Stimulated activated CD4-positive, alpha-beta T cell treated with anti-CD3 and anti-CD28 coated beads, Interleukin-4, amount 100 ng/mL, for 48 hours (primary cell): ENCODE results near the gene AQP6.

Experiments
- DNase-seq, 2 donors: peaks; one replicate each; pipeline ENCODE4 v3.0.0-alpha.2; 2020; ENCODE audit warnings: low read depth in 2 of 2

Gene AQP6

GRCh38 chr12:49972641-49973360 lies at the start of gene AQP6:
Gene AQP6, plus strand, starts transcription at chr12:49972947. Its CDS starts 227 bp downstream, at chr12:49973174.
- DNase-seq = no peak

GRCh38 chr12:49923035-49923644 lies 49.6 kb upstream of the AQP6 start:
- no peak for DNase-seq

GRCh38 chr12:49923880-49924556 lies 48.7 kb upstream of the AQP6 start:
- no peak for DNase-seq

- DNase-seq = no peak
Observed at GRCh38 chr12:49924628-49925246, 48.0 kb upstream of the AQP6 start.

GRCh38 chr12:49925433-49926204 lies 47.1 kb upstream of the AQP6 start:
- DNase-seq = no peak

- DNase-seq = no peak
Observed at GRCh38 chr12:49928471-49928870, 44.3 kb upstream of the AQP6 start.

- DNase-seq = no peak
Observed at GRCh38 chr12:49929581-49929980, 43.2 kb upstream of the AQP6 start.

GRCh38 chr12:49930515-49931288 lies 42.0 kb upstream of the AQP6 start:
- DNase-seq = no peak

GRCh38 chr12:49932023-49932422 lies 40.7 kb upstream of the AQP6 start:
- no peak for DNase-seq

GRCh38 chr12:49932533-49933130 lies 40.1 kb upstream of the AQP6 start:
- no peak for DNase-seq

- DNase-seq = no peak
Observed at GRCh38 chr12:49933796-49934195, 39.0 kb upstream of the AQP6 start.

- no peak for DNase-seq
Observed at GRCh38 chr12:49934505-49934904, 38.2 kb upstream of the AQP6 start.

GRCh38 chr12:49936925-49937324 lies 35.8 kb upstream of the AQP6 start:
- DNase-seq = no peak

GRCh38 chr12:49937639-49938300 lies 35.0 kb upstream of the AQP6 start:
- no peak for DNase-seq

- DNase-seq = no peak
Observed at GRCh38 chr12:49939307-49939706, 33.4 kb upstream of the AQP6 start.

GRCh38 chr12:49939707-49940106 lies 33.0 kb upstream of the AQP6 start:
- DNase-seq = no peak

GRCh38 chr12:49941556-49942511 lies 30.9 kb upstream of the AQP6 start:
- DNase-seq = no peak

GRCh38 chr12:49942512-49942893 lies 30.2 kb upstream of the AQP6 start:
- DNase-seq = no peak
